SK-N-SH (cell line): ENCODE results near the gene BTG2. TPM values are rescaled to one million over a fixed set of nuclear protein-coding genes. Genes with fewer than 3 reads are reported as not detected.
A peak's percentile ranks its signal among the peaks of the same experiment; 100 is the strongest.

Experiments
- CTCF ChIA-PET: fragments of 300-600, 350-600 bp; formaldehyde crosslinking; extraction: SDS; loops from one replicate; lab custom pipeline; 2021; lab: Yijun Ruan, JAX
- POLR2A ChIA-PET: fragments of 350-600 bp; sonication (Branson Sonifier 250); formaldehyde crosslinking; extraction: SDS; loops from one replicate; lab custom pipeline; 2020; ENCODE audit warnings: antibody characterized with exemption, inconsistent platforms; lab: Yijun Ruan, JAX
- DNase-seq: peaks from one replicate; pipeline ENCODE4 v3.0.0; 2012
- H2AFZ ChIP-seq: fragments of 200-600 bp; sonication (generic); 2 replicates; pipeline ENCODE4 v1.8.1; 2016; ENCODE audit warnings: antibody characterized with exemption, mild to moderate bottlenecking, low read depth
- H3F3A ChIP-seq: fragments of 200-600 bp; sonication (generic); replicated peaks from 2 replicates; pipeline ENCODE3; 2016; ENCODE audit warnings: antibody characterized with exemption, mild to moderate bottlenecking; ENCODE audit not compliant: insufficient read depth
- H3K27ac ChIP-seq, 2 experiments: fragments of 200-500 bp in 1 of 2; fragments of 200-600 bp in 1 of 2; sonication (Bioruptor generic) in 1 of 2; sonication (generic), shearing (Covaris generic) in 1 of 2; 2 replicates each; pipeline versions ENCODE4 v1.5.1 to v1.6.1; 2014 to 2016; ENCODE audit warnings: low read depth in 2 of 2, inconsistent platforms in 1 of 2, low read length in 1 of 2, mild to moderate bottlenecking in 1 of 2, mixed read lengths in 1 of 2
- H3K27me3 ChIP-seq: fragments of 200-600 bp; sonication (generic), shearing (Covaris generic); 2 replicates; pipeline ENCODE4 v1.6.1; 2016; ENCODE audit warnings: mixed run types; ENCODE audit not compliant: insufficient read depth
- H3K36me3 ChIP-seq, 2 experiments: fragments of 200-500 bp in 1 of 2; fragments of 200-600 bp in 1 of 2; sonication (Bioruptor generic) in 1 of 2; sonication (generic) in 1 of 2; replicated peaks in 1 of 2; 2 replicates each; pipeline versions ENCODE3 to v1.5.1; 2014 to 2016; ENCODE audit warnings: low read length in 1 of 2, mild to moderate bottlenecking in 1 of 2; ENCODE audit not compliant: insufficient read depth in 2 of 2, control insufficient read depth in 1 of 2
- H3K4me1 ChIP-seq, 2 experiments: fragments of 200-500 bp in 1 of 2; fragments of 200-600 bp in 1 of 2; sonication (Bioruptor generic) in 1 of 2; sonication (generic), shearing (Covaris generic) in 1 of 2; 2 replicates each; pipeline versions ENCODE4 v1.5.1 to v1.6.1; 2014 to 2016; ENCODE audit warnings: low read depth in 1 of 2, low read length in 1 of 2, mixed run types in 1 of 2; ENCODE audit not compliant: insufficient read depth in 2 of 2, control insufficient read depth in 1 of 2
- H3K4me2 ChIP-seq: fragments of 200-600 bp; sonication (generic), shearing (Covaris generic); 2 replicates; pipeline ENCODE4 v1.6.1; 2017; ENCODE audit warnings: mixed run types
- H3K4me3 ChIP-seq, 2 experiments: fragments of 200-500 bp in 1 of 2; fragments of 200-600 bp in 1 of 2; sonication (Bioruptor generic) in 1 of 2; sonication (generic), shearing (Covaris generic) in 1 of 2; 2 replicates each; pipeline versions ENCODE4 v1.5.1 to v1.8.1; 2014 to 2016; ENCODE audit warnings: low read depth in 2 of 2, inconsistent platforms in 1 of 2, low read length in 1 of 2, mild to moderate bottlenecking in 1 of 2, mixed read lengths in 1 of 2, moderate library complexity in 1 of 2
- H3K79me2 ChIP-seq: fragments of 200-600 bp; sonication (generic); 2 replicates; pipeline ENCODE4 v1.8.1; 2017; ENCODE audit warnings: mild to moderate bottlenecking; ENCODE audit not compliant: insufficient read depth
- H3K9ac ChIP-seq: fragments of 200-600 bp; sonication (generic); 2 replicates; pipeline ENCODE4 v1.6.1; 2017; ENCODE audit warnings: mixed run types
- H3K9me2 ChIP-seq: fragments of 200-600 bp; sonication (generic); 2 replicates; pipeline ENCODE4 v1.6.1; 2017; ENCODE audit warnings: mixed run types
- H3K9me3 ChIP-seq: fragments of 200-600 bp; sonication (generic); 2 replicates; pipeline ENCODE4 v1.6.1; 2017; ENCODE audit warnings: mixed run types, mild to moderate bottlenecking, moderate library complexity
- H4K20me1 ChIP-seq: fragments of 200-600 bp; sonication (generic); 2 replicates; pipeline ENCODE4 v1.6.1; 2017; ENCODE audit warnings: mild to moderate bottlenecking, mixed run types; ENCODE audit not compliant: insufficient read depth
- EP300 ChIP-seq, 2 experiments: IDR thresholded peaks; 2 replicates each; pipeline versions ENCODE4 v1.4.0 to v1.6.1; 2012; ENCODE audit warnings: borderline replicate concordance in 1 of 2, low read depth in 1 of 2, low read length in 1 of 2
- FOSL2 ChIP-seq: IDR thresholded peaks from 2 replicates; pipeline ENCODE4 v1.4.0; 2012; ENCODE audit warnings: low read depth, mild to moderate bottlenecking, moderate library complexity, borderline replicate concordance
- FOXJ3 ChIP-seq: sonication (generic); formaldehyde crosslinking; IDR thresholded peaks from 2 replicates; pipeline ENCODE4 v1.5.1; 2020; ENCODE audit warnings: mild to moderate bottlenecking, missing genetic modification reagents
- FOXM1 ChIP-seq: IDR thresholded peaks from 2 replicates; pipeline ENCODE4 v1.4.0; 2012; ENCODE audit warnings: low read depth, mild to moderate bottlenecking
- GATA2 ChIP-seq: sonication (generic); formaldehyde crosslinking; IDR thresholded peaks from 2 replicates; pipeline ENCODE4 v1.5.0; 2020; ENCODE audit warnings: mild to moderate bottlenecking, missing genetic modification reagents
- JUND ChIP-seq: IDR thresholded peaks from 2 replicates; pipeline ENCODE4 v1.4.0; 2012
- RFX5 ChIP-seq: IDR thresholded peaks from 2 replicates; pipeline ENCODE4 v1.6.1; 2012; ENCODE audit warnings: mild to moderate bottlenecking, improper control_type of control experiment, low read length
- SIN3A ChIP-seq: IDR thresholded peaks from 2 replicates; pipeline ENCODE4 v1.6.1; 2012; ENCODE audit warnings: low read depth, mild to moderate bottlenecking, low read length, moderate library complexity, borderline replicate concordance
- SMC3 ChIP-seq: IDR thresholded peaks from 2 replicates; pipeline ENCODE4 v1.6.1; 2012; ENCODE audit warnings: low read depth, low read length, improper control_type of control experiment
- TAF1 ChIP-seq: IDR thresholded peaks from 2 replicates; pipeline ENCODE4 v1.6.1; 2012; ENCODE audit warnings: low read depth, mild to moderate bottlenecking, low read length, moderate library complexity, borderline replicate concordance
- TCF12 ChIP-seq: IDR thresholded peaks from 2 replicates; pipeline ENCODE4 v1.4.0; 2012
- TEAD4 ChIP-seq: IDR thresholded peaks from 2 replicates; pipeline ENCODE4 v1.4.0; 2012; ENCODE audit warnings: mild to moderate bottlenecking, borderline replicate concordance; ENCODE audit not compliant: insufficient read depth
- WGBS: methylation state at CpG from one replicate; pipeline ENCODE4 v1.1.6; 2017; ENCODE audit warnings: low lambda C conversion rate; 5-methylcytosine and 5-hydroxymethylcytosine counted together
- polyA plus RNA-seq, 3 experiments: library from polyadenylated mRNA; depleted of rRNA; stranded (reverse); fragments of >200 nt; gene quantifications; 2 replicates each; pipeline ENCODE4 v1.2.3, GENCODE V29; 2012
- TF ChIP-seq, protein P1 (sequence below): fragments of 150-350 bp; IDR thresholded peaks from 2 replicates; pipeline ENCODE4 v1.6.1; 2016; ENCODE audit warnings: mild to moderate bottlenecking, low read depth, low read length
- TF ChIP-seq, protein P2 (sequence below): IDR thresholded peaks from 2 replicates; pipeline ENCODE4 v1.6.1; 2012; ENCODE audit warnings: mild to moderate bottlenecking, low read depth, low read length, moderate library complexity
- TF ChIP-seq, protein P3 (sequence below): IDR thresholded peaks from 2 replicates; pipeline ENCODE4 v1.4.0; 2012; ENCODE audit warnings: low read depth
- TF ChIP-seq, protein P4 (sequence below): IDR thresholded peaks from 2 replicates; pipeline ENCODE4 v1.4.0; 2012; ENCODE audit warnings: low read depth, borderline replicate concordance

The BTG2 gene
- polyA plus RNA-seq, 1 of the 3 experiments (the other 2 are of a cell fraction) = 26.2 TPM

DNA sequence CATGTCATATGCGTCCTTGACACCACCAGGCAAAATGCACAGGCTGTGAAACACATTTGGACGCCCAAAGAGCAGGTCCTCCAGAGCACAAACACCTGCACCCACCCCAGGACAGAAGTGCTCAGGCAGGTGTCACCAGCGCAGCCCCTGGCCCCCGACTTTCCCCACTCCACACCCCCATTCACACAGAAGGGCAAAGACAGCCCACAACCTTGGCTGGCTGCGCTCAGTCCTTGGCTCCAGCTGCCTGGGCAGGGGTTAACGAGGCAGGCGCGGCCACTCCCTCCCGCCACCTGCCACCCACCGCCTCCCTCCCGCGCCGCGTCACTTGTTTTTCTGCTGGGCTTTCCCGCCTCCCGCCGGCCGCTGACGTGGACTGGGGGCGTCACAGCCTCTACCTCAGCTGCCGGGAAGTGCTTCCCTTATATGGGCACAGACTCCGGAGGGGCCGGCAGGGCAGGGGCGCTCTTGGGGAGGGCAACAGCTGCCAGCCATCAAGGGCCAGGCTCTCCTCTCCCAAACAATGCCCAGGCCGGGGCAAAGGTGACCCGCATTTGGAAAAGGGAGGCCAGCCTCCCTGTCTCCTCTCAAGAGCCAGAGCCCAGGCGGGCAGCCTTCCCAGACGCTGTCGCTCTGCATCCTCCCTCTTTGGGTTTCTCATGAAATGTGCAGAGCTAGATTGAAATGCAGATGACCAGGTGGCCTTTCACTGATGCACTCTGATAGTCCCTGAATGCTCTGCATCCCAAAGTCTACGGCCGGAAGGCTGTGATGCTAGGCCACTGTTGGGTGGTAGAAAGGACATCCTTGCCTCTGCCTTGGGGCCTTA, 14.8 kb upstream of the BTG2 start:
- POLR2A ChIA-PET = interaction anchor here (0.9 to 1.7 kb wide), 3 partner anchors 15 to 36 kb away, joined by 3 to 12 read pairs (median 6); partner anchors contain the start of gene BTG2
- Histone ChIP-seq H3K9me3 (no peaks in the 10 kb centered on the region), H3K9ac (no peak overlapping the region), H3K9me2 (no peaks in the 10 kb centered on the region), H3K79me2 (no peaks in the 10 kb centered on the region), H3F3A (no peaks in the 10 kb centered on the region), H3K27me3 (peaks cover 10% of the 10 kb centered on the region), H3K4me3 (peak overlapping the region in 1 of 2 experiments; percentile 7; a peak in 1 of 4 replicates), H3K27ac (peak overlapping the region in 1 of 2 experiments; percentile 76; a peak in 2 of 4 replicates), H4K20me1 (no peaks in the 10 kb centered on the region), H3K4me1 (peaks cover 0 to 32% of the 10 kb centered on the region in 2 experiments; a peak in 1 of 4 replicates), H2AFZ (no peak overlapping the region), H3K36me3 (no peaks in the 10 kb centered on the region), H3K4me2 (peak overlapping the region; percentile 50; the same call in 1 of the 2 replicates)
- 25% methylated on average over 23 of the region's 31 CpGs for WGBS
- CTCF ChIA-PET = interaction anchor here (0.8 to 31.2 kb wide), 12 partner anchors 10 to 251 kb away, joined by 3 to 817 read pairs (median 4); partner anchors contain the start of gene FMOD
- TF ChIP-seq FOSL2 (no peak), GATA2 (CRISPR knock-in tag) (peak; percentile 40; the same call in 1 of the 2 replicates), RFX5 (peak; percentile 72), FOXJ3 (no peak)
- TF ChIP-seq, protein P1, sequence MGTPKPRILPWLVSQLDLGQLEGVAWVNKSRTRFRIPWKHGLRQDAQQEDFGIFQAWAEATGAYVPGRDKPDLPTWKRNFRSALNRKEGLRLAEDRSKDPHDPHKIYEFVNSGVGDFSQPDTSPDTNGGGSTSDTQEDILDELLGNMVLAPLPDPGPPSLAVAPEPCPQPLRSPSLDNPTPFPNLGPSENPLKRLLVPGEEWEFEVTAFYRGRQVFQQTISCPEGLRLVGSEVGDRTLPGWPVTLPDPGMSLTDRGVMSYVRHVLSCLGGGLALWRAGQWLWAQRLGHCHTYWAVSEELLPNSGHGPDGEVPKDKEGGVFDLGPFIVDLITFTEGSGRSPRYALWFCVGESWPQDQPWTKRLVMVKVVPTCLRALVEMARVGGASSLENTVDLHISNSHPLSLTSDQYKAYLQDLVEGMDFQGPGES = no peak
- peak; percentile 91 for DNase-seq

DNA sequence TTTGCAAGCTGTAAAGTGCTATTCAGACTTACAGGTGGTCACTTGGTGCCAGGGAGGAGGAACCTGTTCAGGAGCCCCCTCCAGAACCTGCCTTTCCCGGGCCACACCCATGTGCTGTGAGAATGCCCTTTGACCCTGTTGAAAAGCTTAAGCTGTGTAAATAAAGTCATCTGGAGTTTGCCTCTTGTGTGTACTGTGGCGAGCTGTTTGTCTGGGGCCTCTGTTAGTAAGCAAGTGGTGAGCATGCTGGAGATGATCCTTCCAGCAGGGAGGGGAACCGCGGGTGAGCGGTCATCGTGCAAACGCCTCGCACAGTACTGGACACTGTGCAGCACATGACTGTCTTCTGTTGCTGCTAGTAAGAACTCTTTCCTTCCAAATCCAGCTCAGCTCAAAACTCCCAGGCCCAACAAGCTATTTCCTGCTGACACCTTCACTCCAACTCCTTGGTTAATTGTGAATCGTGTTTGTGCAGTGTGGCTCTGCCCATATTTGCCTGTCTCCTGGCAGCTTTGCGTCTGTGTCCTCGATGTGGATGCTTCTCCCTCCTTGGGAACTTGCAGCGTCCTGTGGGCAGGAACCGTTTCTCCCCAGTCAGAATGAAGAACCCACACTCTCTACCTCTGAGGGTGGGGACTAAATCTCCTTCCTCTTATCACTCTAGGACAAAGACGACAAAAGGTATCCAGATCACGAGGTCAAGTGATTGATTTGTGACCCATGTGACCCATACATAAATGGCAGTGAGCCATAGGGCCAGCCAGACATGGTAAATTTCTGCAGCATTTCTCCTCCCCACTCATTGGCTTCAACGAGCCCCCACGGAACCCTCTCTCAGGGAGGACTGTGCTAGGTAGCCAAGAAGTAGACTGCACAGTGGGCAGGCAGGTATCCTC, 13.9 kb upstream of the BTG2 start:
- peaks cover 0 to 32% of the 10 kb centered on the region in 2 experiments; a peak in 2 of 4 replicates for H3K4me1 ChIP-seq
- WGBS = 88% methylated on average over 14 of the region's 17 CpGs
- peak overlapping the region in 1 of 2 experiments; percentile 76; a peak in 2 of 4 replicates for H3K27ac ChIP-seq
- DNase-seq = no peak
- no peaks in the 10 kb centered on the region for H3K79me2 ChIP-seq
- no peaks in the 10 kb centered on the region for H3K9me2 ChIP-seq
- H3K4me3 ChIP-seq = no peak overlapping the region
- no peaks in the 10 kb centered on the region for H3K9me3 ChIP-seq
- no peak overlapping the region for H3K9ac ChIP-seq
- H2AFZ ChIP-seq = no peak overlapping the region
- H3K4me2 ChIP-seq = no peak overlapping the region
- ChIA-PET CTCF (interaction anchor here (0.6 to 31.2 kb wide), 10 partner anchors 11 to 288 kb away, joined by 3 to 817 read pairs (median 4); partner anchors contain the start of gene FMOD), POLR2A (interaction anchor here (1.5 to 1.7 kb wide), 2 partner anchors 14 to 35 kb away, joined by 6 to 12 read pairs; partner anchors contain the start of gene BTG2)
- peaks cover 10% of the 10 kb centered on the region for H3K27me3 ChIP-seq
- H3K36me3 ChIP-seq = no peaks in the 10 kb centered on the region
- no peaks in the 10 kb centered on the region for H4K20me1 ChIP-seq
- H3F3A ChIP-seq = no peaks in the 10 kb centered on the region
- TF ChIP-seq SIN3A = no peak
- no peak for TF ChIP-seq TEAD4
- TF ChIP-seq EP300 (IDR thresholded peaks at IDR 0.05; ENCODE audit: borderline replicate concordance in 1 of 2, low read depth in 1 of 2, low read length in 1 of 2) = no peak
- no peak for TF ChIP-seq TAF1
- no peak for TF ChIP-seq FOXM1
- TF ChIP-seq, protein P2, sequence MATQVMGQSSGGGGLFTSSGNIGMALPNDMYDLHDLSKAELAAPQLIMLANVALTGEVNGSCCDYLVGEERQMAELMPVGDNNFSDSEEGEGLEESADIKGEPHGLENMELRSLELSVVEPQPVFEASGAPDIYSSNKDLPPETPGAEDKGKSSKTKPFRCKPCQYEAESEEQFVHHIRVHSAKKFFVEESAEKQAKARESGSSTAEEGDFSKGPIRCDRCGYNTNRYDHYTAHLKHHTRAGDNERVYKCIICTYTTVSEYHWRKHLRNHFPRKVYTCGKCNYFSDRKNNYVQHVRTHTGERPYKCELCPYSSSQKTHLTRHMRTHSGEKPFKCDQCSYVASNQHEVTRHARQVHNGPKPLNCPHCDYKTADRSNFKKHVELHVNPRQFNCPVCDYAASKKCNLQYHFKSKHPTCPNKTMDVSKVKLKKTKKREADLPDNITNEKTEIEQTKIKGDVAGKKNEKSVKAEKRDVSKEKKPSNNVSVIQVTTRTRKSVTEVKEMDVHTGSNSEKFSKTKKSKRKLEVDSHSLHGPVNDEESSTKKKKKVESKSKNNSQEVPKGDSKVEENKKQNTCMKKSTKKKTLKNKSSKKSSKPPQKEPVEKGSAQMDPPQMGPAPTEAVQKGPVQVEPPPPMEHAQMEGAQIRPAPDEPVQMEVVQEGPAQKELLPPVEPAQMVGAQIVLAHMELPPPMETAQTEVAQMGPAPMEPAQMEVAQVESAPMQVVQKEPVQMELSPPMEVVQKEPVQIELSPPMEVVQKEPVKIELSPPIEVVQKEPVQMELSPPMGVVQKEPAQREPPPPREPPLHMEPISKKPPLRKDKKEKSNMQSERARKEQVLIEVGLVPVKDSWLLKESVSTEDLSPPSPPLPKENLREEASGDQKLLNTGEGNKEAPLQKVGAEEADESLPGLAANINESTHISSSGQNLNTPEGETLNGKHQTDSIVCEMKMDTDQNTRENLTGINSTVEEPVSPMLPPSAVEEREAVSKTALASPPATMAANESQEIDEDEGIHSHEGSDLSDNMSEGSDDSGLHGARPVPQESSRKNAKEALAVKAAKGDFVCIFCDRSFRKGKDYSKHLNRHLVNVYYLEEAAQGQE = no peak
- no peak for TF ChIP-seq FOXJ3
- TF ChIP-seq SMC3 = no peak
- no peak for TF ChIP-seq JUND
- no peak for TF ChIP-seq TCF12
- TF ChIP-seq, protein P3, sequence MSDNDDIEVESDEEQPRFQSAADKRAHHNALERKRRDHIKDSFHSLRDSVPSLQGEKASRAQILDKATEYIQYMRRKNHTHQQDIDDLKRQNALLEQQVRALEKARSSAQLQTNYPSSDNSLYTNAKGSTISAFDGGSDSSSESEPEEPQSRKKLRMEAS = no peak
- TF ChIP-seq, protein P4, sequence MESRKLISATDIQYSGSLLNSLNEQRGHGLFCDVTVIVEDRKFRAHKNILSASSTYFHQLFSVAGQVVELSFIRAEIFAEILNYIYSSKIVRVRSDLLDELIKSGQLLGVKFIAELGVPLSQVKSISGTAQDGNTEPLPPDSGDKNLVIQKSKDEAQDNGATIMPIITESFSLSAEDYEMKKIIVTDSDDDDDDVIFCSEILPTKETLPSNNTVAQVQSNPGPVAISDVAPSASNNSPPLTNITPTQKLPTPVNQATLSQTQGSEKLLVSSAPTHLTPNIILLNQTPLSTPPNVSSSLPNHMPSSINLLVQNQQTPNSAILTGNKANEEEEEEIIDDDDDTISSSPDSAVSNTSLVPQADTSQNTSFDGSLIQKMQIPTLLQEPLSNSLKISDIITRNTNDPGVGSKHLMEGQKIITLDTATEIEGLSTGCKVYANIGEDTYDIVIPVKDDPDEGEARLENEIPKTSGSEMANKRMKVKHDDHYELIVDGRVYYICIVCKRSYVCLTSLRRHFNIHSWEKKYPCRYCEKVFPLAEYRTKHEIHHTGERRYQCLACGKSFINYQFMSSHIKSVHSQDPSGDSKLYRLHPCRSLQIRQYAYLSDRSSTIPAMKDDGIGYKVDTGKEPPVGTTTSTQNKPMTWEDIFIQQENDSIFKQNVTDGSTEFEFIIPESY = no peak
